Middle frontal gyrus (tissue), 1 donor: Measurements from ENCODE around the gene KRT38.
A peak's percentile ranks its signal among the peaks of the same experiment; 100 is the strongest.

Experiments
- DNase-seq: peaks from one replicate; pipeline ENCODE4 v3.0.0-alpha.2; 2015; ENCODE audit warnings: low spot score; ENCODE audit errors: extremely low spot score

KRT38 gene

GRCh38 chr17:41440531-41441033 lies at the start of gene KRT38:
Gene KRT38, minus strand, starts transcription at chr17:41440983. Its CDS starts 62 bp downstream, at chr17:41440921.
- DNase-seq, result no peak

- DNase-seq, result no peak
These were observed 48.7 kb upstream of the KRT38 start, which contains the start of gene KRT36 for GRCh38 chr17:41489531-41489930. Gene KRT36, minus strand, starts transcription at chr17:41489910. Its CDS starts 46 bp downstream, at chr17:41489864.

- no peak for DNase-seq
These were observed 46.2 kb upstream of the KRT38 start for GRCh38 chr17:41486809-41487530.

GRCh38 chr17:41486316-41486715 lies 45.5 kb upstream of the KRT38 start:
- no peak for DNase-seq

GRCh38 chr17:41484920-41485904 lies 44.4 kb upstream of the KRT38 start:
- DNase-seq, result no peak

GRCh38 chr17:41483991-41484826 lies 43.4 kb upstream of the KRT38 start:
- DNase-seq, result no peak

- DNase-seq, result no peak
These were observed 42.7 kb upstream of the KRT38 start for GRCh38 chr17:41483531-41483930.

- no peak for DNase-seq
These were observed 40.3 kb upstream of the KRT38 start, which contains the start of gene KRT35 for GRCh38 chr17:41481036-41481435. Gene KRT35, minus strand, starts transcription at chr17:41481151. Its CDS starts 54 bp downstream, at chr17:41481097.

GRCh38 chr17:41480581-41480980 lies 39.8 kb upstream of the KRT38 start:
- DNase-seq, result no peak

- no peak for DNase-seq
These were observed 39.4 kb upstream of the KRT38 start for GRCh38 chr17:41480136-41480535.

- no peak for DNase-seq
These were observed 37.5 kb upstream of the KRT38 start for GRCh38 chr17:41478237-41478636.

- DNase-seq, result no peak
These were observed 36.4 kb upstream of the KRT38 start for GRCh38 chr17:41476866-41477815.

GRCh38 chr17:41475421-41475820 lies 34.6 kb upstream of the KRT38 start:
- no peak for DNase-seq

GRCh38 chr17:41474863-41475262 lies 34.1 kb upstream of the KRT38 start:
- no peak for DNase-seq

- DNase-seq, result no peak
These were observed 27.6 kb upstream of the KRT38 start for GRCh38 chr17:41468346-41468745.

- DNase-seq, result no peak
These were observed 26.8 kb upstream of the KRT38 start for GRCh38 chr17:41467561-41467960.

- DNase-seq, result no peak
These were observed 26.2 kb upstream of the KRT38 start, which contains the start of gene KRT32 for GRCh38 chr17:41466988-41467387. Gene KRT32, minus strand, starts transcription at chr17:41467386. Its CDS starts 61 bp downstream, at chr17:41467325.

GRCh38 chr17:41464682-41465081 lies 23.9 kb upstream of the KRT38 start:
- DNase-seq, result peak; percentile 56

- no peak for DNase-seq
These were observed 23.4 kb upstream of the KRT38 start for GRCh38 chr17:41464173-41464572.

GRCh38 chr17:41463746-41464145 lies 23.0 kb upstream of the KRT38 start:
- no peak for DNase-seq
